ENCODE measurements around the gene CDKN1C.

The CDKN1C gene

DNA sequence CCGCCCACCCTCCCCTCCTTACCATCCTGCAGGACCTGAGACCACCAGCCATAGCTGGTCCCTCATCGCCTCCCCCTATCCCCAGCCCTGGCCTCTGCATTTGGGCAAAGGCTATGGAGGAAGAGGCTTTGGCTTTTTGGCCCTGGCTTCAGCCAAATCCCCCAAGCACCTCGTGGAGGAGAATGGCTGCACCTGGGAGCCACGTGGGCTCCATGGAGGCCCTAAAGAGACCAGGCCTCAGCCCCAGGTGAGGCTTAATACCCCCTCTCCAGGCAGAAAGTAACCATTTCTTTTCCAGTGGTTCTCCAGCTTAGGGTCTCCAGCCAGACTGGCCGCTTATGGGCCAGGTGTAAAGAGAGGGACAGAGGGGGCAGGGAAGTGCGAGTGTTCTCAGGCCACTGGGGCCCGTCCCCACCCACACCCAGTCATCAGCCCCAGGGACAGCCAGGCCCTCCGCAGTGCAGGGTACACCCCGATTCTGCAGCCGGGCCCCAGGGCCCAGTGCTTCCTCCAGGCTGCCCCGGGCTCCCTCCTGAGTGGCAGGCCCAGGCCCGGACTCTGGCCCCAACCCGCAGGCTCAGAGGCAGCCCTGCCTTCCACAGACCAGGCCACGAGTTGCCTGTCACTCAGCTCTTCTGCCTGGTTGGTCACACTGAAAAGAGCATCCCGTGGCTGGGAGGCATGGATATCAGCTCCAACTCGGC, 26.4 kb downstream of the CDKN1C start:
- Histone ChIP-seq H2BK120ac (ENCODE audit: low read depth, low read length) (peak overlapping the region; percentile 9), H2BK5ac (ENCODE audit: low read length) (peak overlapping the region; percentile 30), H3K79me1 (ENCODE audit: low read depth, low read length) (peaks cover under 1% of the 10 kb centered on the region), H3K4me3 (ENCODE audit: low read length in 2 of 2) (no peak overlapping the region), H3K18ac (ENCODE audit: low read length) (peak overlapping the region; percentile 67), H3K9ac (ENCODE audit: low read depth, low read length, poor library complexity) (no peak overlapping the region), H2BK12ac (ENCODE audit: low read length) (no peak overlapping the region), H4K8ac (ENCODE audit: low read depth, low read length) (no peak overlapping the region), H2BK15ac (ENCODE audit: low read length) (peak overlapping the region; percentile 74), H3K36me3 (replicated peaks in 1 of 2; ENCODE audit: control insufficient read depth in 2 of 2, insufficient read depth in 2 of 2, low read length in 2 of 2) (peaks cover 0 to under 1% of the 10 kb centered on the region in 2 donors), H2AFZ (ENCODE audit: low read length) (no peak overlapping the region), H2AK5ac (ENCODE audit: low read depth, low read length) (peak overlapping the region; percentile 66), H4K91ac (ENCODE audit: low read depth, low read length, poor library complexity) (no peak overlapping the region), H3K14ac (ENCODE audit: low read length) (no peak overlapping the region), H3K9me3 (replicated peaks in 1 of 2; ENCODE audit: control insufficient read depth in 2 of 2, insufficient read depth in 1 of 2, low read depth in 1 of 2, low read length in 2 of 2) (no peaks in the 10 kb centered on the region), H3K4me1 (ENCODE audit: control insufficient read depth in 2 of 2, insufficient read depth in 1 of 2, low read depth in 1 of 2, low read length in 2 of 2) (peaks cover 10 to 29% of the 10 kb centered on the region in 2 donors), H3K27ac (replicated peaks; ENCODE audit: low read length) (no peak overlapping the region), H3K4me2 (ENCODE audit: insufficient read depth, low read length, poor library complexity, severe bottlenecking) (no peak overlapping the region), H3K4ac (ENCODE audit: low read length) (no peak overlapping the region), H3K27me3 (ENCODE audit: control insufficient read depth in 3 of 3, insufficient read depth in 3 of 3, low read depth in 1 of 3, low read length in 3 of 3) (peaks cover 6 to 56% (median 23%) of the 10 kb centered on the region in 3 experiments), H3K23ac (ENCODE audit: low read depth, low read length, poor library complexity) (no peak overlapping the region)
- WGBS, 2 donors (ENCODE audit: extremely low coverage in 2 of 2, insufficient read length in 2 of 2, insufficient replicate concordance in 1 of 2), result no CpG with 5 or more reads among the region's 16 CpGs
- no peak for DNase-seq (ENCODE audit: low spot score)

DNA sequence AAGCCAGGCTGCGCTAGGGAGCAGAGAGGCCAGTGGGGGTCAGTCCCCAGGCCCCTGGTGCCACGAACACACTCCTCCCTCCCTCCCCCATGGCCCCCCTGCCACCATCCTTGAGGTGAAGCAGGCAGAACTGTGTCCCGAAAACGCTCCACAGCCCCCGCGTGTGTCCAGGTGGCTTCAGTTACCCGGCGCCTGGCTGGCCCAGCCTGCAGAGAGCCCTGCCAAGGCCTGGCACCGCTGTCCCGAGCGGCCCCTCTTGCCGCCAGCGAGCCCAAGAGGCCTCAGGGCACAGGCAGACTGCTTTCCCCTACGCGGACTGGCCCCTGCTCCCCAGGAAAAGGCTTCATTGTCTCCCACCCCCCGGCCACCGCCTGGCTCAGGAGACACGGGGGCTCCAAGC, 27.7 kb downstream of the CDKN1C start:
- whole genome bisulfite sequencing, 2 donors (ENCODE audit: extremely low coverage in 2 of 2, insufficient read length in 2 of 2, insufficient replicate concordance in 1 of 2), result no CpG with 5 or more reads among the region's 18 CpGs
- H2BK15ac ChIP-seq (ENCODE audit: low read length), result peak overlapping the region; percentile 97
- peaks cover 7 to 23% of the 10 kb centered on the region in 2 donors for H3K4me1 ChIP-seq (ENCODE audit: control insufficient read depth in 2 of 2, insufficient read depth in 1 of 2, low read depth in 1 of 2, low read length in 2 of 2)
- H3K9me3 ChIP-seq (replicated peaks in 1 of 2; ENCODE audit: control insufficient read depth in 2 of 2, insufficient read depth in 1 of 2, low read depth in 1 of 2, low read length in 2 of 2), result no peaks in the 10 kb centered on the region
- H3K14ac ChIP-seq (ENCODE audit: low read length), result peak overlapping the region; percentile 50
- no peak overlapping the region for H2AFZ ChIP-seq (ENCODE audit: low read length)
- H2BK120ac ChIP-seq (ENCODE audit: low read depth, low read length), result no peak overlapping the region
- H3K4me3 ChIP-seq (ENCODE audit: low read length in 2 of 2), result no peak overlapping the region
- H4K91ac ChIP-seq (ENCODE audit: low read depth, low read length, poor library complexity), result no peak overlapping the region
- no peak overlapping the region for H3K9ac ChIP-seq (ENCODE audit: low read depth, low read length, poor library complexity)
- H3K27me3 ChIP-seq (ENCODE audit: control insufficient read depth in 3 of 3, insufficient read depth in 3 of 3, low read depth in 1 of 3, low read length in 3 of 3), result peaks cover 6 to 56% (median 22%) of the 10 kb centered on the region in 3 experiments
- no peak overlapping the region for H3K4ac ChIP-seq (ENCODE audit: low read length)
- no peak for DNase-seq (ENCODE audit: low spot score)
- H3K79me1 ChIP-seq (ENCODE audit: low read depth, low read length), result no peaks in the 10 kb centered on the region
- no peak overlapping the region for H2BK5ac ChIP-seq (ENCODE audit: low read length)
- H3K36me3 ChIP-seq (replicated peaks in 1 of 2; ENCODE audit: control insufficient read depth in 2 of 2, insufficient read depth in 2 of 2, low read length in 2 of 2), result peaks cover 0 to 1% of the 10 kb centered on the region in 2 donors
- no peak overlapping the region for H3K4me2 ChIP-seq (ENCODE audit: insufficient read depth, low read length, poor library complexity, severe bottlenecking)
- H3K18ac ChIP-seq (ENCODE audit: low read length), result peak overlapping the region; percentile 90
- H4K8ac ChIP-seq (ENCODE audit: low read depth, low read length), result no peak overlapping the region
- H3K23ac ChIP-seq (ENCODE audit: low read depth, low read length, poor library complexity), result peak overlapping the region; percentile 62
- no peak overlapping the region for H3K27ac ChIP-seq (replicated peaks; ENCODE audit: low read length)
- peak overlapping the region; percentile 80 for H2BK12ac ChIP-seq (ENCODE audit: low read length)
- H2AK5ac ChIP-seq (ENCODE audit: low read depth, low read length), result peak overlapping the region; percentile 98

DNA sequence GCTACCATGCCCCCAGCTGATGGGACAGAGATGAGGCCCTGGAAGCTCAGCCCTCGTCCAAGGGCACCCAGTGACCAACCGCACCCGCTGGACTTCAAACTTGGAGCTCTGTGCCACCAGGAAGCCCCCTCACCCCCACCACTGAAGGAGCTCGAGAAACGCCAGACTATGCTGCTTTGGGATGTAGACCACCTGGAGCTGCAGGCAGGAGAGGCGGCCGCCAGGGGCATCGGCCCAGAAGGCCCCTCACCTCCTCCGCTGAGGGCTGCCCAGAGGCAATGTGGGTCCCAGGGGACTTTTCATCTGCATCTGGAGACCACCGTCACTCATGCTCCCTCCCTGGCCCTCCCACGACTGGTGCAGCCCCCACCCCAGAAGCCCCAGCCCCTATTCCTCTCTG, 28.3 kb downstream of the CDKN1C start:
- H3K23ac ChIP-seq (ENCODE audit: low read depth, low read length, poor library complexity), result no peak overlapping the region
- no peak overlapping the region for H3K4me3 ChIP-seq (ENCODE audit: low read length in 2 of 2)
- no peaks in the 10 kb centered on the region for H3K79me1 ChIP-seq (ENCODE audit: low read depth, low read length)
- H3K4ac ChIP-seq (ENCODE audit: low read length), result peak overlapping the region; percentile 61
- H3K27me3 ChIP-seq (ENCODE audit: control insufficient read depth in 3 of 3, insufficient read depth in 3 of 3, low read depth in 1 of 3, low read length in 3 of 3), result peaks cover 6 to 56% (median 22%) of the 10 kb centered on the region in 3 experiments
- no CpG with 5 or more reads among the region's 11 CpGs for WGBS, 2 donors (ENCODE audit: extremely low coverage in 2 of 2, insufficient read length in 2 of 2, insufficient replicate concordance in 1 of 2)
- H3K9me3 ChIP-seq (replicated peaks in 1 of 2; ENCODE audit: control insufficient read depth in 2 of 2, insufficient read depth in 1 of 2, low read depth in 1 of 2, low read length in 2 of 2), result no peaks in the 10 kb centered on the region
- H2BK15ac ChIP-seq (ENCODE audit: low read length), result peak overlapping the region; percentile 93
- no peak overlapping the region for H4K8ac ChIP-seq (ENCODE audit: low read depth, low read length)
- H3K4me2 ChIP-seq (ENCODE audit: insufficient read depth, low read length, poor library complexity, severe bottlenecking), result no peak overlapping the region
- no peak overlapping the region for H2BK120ac ChIP-seq (ENCODE audit: low read depth, low read length)
- H2BK5ac ChIP-seq (ENCODE audit: low read length), result no peak overlapping the region
- no peak overlapping the region for H2BK12ac ChIP-seq (ENCODE audit: low read length)
- H3K14ac ChIP-seq (ENCODE audit: low read length), result no peak overlapping the region
- peak overlapping the region; percentile 72 for H2AK5ac ChIP-seq (ENCODE audit: low read depth, low read length)
- peaks cover 0 to 1% of the 10 kb centered on the region in 2 donors for H3K36me3 ChIP-seq (replicated peaks in 1 of 2; ENCODE audit: control insufficient read depth in 2 of 2, insufficient read depth in 2 of 2, low read length in 2 of 2)
- H3K27ac ChIP-seq (replicated peaks; ENCODE audit: low read length), result no peak overlapping the region
- no peak for DNase-seq (ENCODE audit: low spot score)
- no peak overlapping the region for H3K9ac ChIP-seq (ENCODE audit: low read depth, low read length, poor library complexity)
- H2AFZ ChIP-seq (ENCODE audit: low read length), result no peak overlapping the region
- peaks cover 7 to 22% of the 10 kb centered on the region in 2 donors for H3K4me1 ChIP-seq (ENCODE audit: control insufficient read depth in 2 of 2, insufficient read depth in 1 of 2, low read depth in 1 of 2, low read length in 2 of 2)
- H4K91ac ChIP-seq (ENCODE audit: low read depth, low read length, poor library complexity), result no peak overlapping the region
- H3K18ac ChIP-seq (ENCODE audit: low read length), result peak overlapping the region; percentile 77

DNA sequence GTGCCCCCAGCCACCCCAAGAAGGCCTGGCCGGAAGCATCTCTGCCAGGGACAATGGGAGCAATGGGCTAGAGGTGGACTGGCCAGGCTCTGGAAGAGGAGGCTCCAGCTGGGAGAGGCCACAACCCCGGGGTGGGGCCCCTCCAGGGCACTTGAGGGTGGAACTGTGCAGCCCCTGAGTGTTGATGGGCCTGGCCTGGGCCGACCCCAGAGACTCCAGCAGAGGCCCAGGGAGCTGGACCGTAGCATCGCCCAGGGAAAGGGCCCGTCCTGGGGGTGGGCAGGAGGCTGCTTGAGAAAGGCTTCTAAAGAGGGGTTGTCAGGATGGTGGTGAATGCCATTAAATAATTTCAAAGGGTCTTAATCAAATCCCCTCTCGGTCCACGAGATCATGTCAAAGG, 30.4 kb downstream of the CDKN1C start:
- peak overlapping the region; percentile 18 for H3K18ac ChIP-seq (ENCODE audit: low read length)
- H3K36me3 ChIP-seq (replicated peaks in 1 of 2; ENCODE audit: control insufficient read depth in 2 of 2, insufficient read depth in 2 of 2, low read length in 2 of 2), result peaks cover 0 to 1% of the 10 kb centered on the region in 2 donors
- no peaks in the 10 kb centered on the region for H3K79me1 ChIP-seq (ENCODE audit: low read depth, low read length)
- WGBS, 2 donors (ENCODE audit: extremely low coverage in 2 of 2, insufficient read length in 2 of 2, insufficient replicate concordance in 1 of 2), result no CpG with 5 or more reads among the region's 8 CpGs
- peaks cover 0 to 39% (median 3%) of the 10 kb centered on the region in 3 experiments for H3K27me3 ChIP-seq (ENCODE audit: control insufficient read depth in 3 of 3, insufficient read depth in 3 of 3, low read depth in 1 of 3, low read length in 3 of 3)
- H3K4me1 ChIP-seq (ENCODE audit: control insufficient read depth in 2 of 2, insufficient read depth in 1 of 2, low read depth in 1 of 2, low read length in 2 of 2), result peaks cover 24 to 28% of the 10 kb centered on the region in 2 donors
- no peak overlapping the region for H3K27ac ChIP-seq (replicated peaks; ENCODE audit: low read length)
- no peaks in the 10 kb centered on the region for H3K9me3 ChIP-seq (replicated peaks in 1 of 2; ENCODE audit: control insufficient read depth in 2 of 2, insufficient read depth in 1 of 2, low read depth in 1 of 2, low read length in 2 of 2)
- no peak overlapping the region for H3K4ac ChIP-seq (ENCODE audit: low read length)
- H4K8ac ChIP-seq (ENCODE audit: low read depth, low read length), result no peak overlapping the region
- no peak for DNase-seq (ENCODE audit: low spot score)
- H3K4me2 ChIP-seq (ENCODE audit: insufficient read depth, low read length, poor library complexity, severe bottlenecking), result no peak overlapping the region
- H2BK12ac ChIP-seq (ENCODE audit: low read length), result peak overlapping the region; percentile 91
- H2BK5ac ChIP-seq (ENCODE audit: low read length), result no peak overlapping the region
- no peak overlapping the region for H2BK120ac ChIP-seq (ENCODE audit: low read depth, low read length)
- H3K9ac ChIP-seq (ENCODE audit: low read depth, low read length, poor library complexity), result no peak overlapping the region
- peak overlapping the region; percentile 25 for H2AK5ac ChIP-seq (ENCODE audit: low read depth, low read length)
- H3K4me3 ChIP-seq (ENCODE audit: low read length in 2 of 2), result no peak overlapping the region
- no peak overlapping the region for H3K14ac ChIP-seq (ENCODE audit: low read length)
- no peak overlapping the region for H2AFZ ChIP-seq (ENCODE audit: low read length)
- H4K91ac ChIP-seq (ENCODE audit: low read depth, low read length, poor library complexity), result no peak overlapping the region
- H3K23ac ChIP-seq (ENCODE audit: low read depth, low read length, poor library complexity), result no peak overlapping the region
- H2BK15ac ChIP-seq (ENCODE audit: low read length), result no peak overlapping the region
